ENCODE results near the gene HMBS.
A peak's percentile ranks its signal among the peaks of the same experiment; 100 is the strongest.

DNA sequence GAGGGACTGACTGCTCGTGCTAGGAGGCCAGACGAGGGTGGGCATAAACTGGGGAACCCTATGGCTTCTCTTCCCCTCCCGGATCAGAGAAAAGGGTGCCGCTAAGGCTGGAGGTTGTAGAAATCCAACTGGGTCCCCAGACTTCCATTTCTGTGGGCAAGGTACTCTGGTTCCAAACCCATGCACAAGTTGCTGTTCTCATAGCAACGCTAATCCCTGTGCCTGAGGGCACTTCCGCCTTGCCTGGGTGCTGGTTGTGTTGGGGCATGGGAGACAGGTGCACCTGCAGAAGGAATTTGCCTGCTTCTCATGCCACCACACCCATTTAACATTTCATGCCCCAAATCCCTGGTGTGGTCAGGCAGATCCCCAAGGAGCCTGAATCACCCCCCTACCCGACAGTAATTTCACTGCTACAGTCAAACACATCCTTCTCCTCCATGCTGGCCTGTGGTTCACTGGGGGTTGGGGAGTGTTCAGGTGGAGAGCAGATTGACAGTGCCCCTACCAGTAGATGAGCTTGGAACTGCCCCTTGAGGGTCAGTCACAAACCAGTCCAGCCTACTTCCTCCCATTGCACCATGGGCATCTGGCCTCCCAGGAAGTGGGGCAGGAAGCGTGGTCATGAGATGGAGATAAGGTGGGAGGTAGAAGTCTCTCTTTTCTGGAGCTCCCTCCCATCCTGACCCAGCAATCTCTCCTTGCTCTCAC lies 23.6 kb downstream of the HMBS start:
- peak in 1 of 4 experiments; percentile 2 for TF ChIP-seq CTCF (IDR thresholded peaks at IDR 0.05)
- no peak for TF ChIP-seq POLR2A (IDR thresholded peaks at IDR 0.05)
- peak; percentile 13 for TF ChIP-seq POLR2AphosphoS5 (IDR thresholded peaks at IDR 0.05)

Data from prostate gland (tissue), 2 donors.